HFFc6 (cell line): ENCODE data around the gene EMX2. TPM values are rescaled to one million over a fixed set of nuclear protein-coding genes. Genes with fewer than 3 reads are reported as not detected.

Source experiments
- DNase-seq: peaks from one replicate; pipeline ENCODE4 v3.0.0-alpha.2; 2018
- H3K27ac Mint-ChIP-seq: 2 replicates; pipeline ENCODE4 v1.8.0; 2020; ENCODE audit warnings: mild to moderate bottlenecking, mixed read lengths
- H3K27me3 Mint-ChIP-seq: 2 replicates; pipeline ENCODE4 v1.8.0; 2021; ENCODE audit warnings: mild to moderate bottlenecking, moderate library complexity, mixed read lengths; ENCODE audit not compliant: insufficient read depth
- H3K36me3 Mint-ChIP-seq: 2 replicates; pipeline ENCODE4 v1.8.0; 2021; ENCODE audit warnings: low read depth, mixed read lengths
- H3K4me1 Mint-ChIP-seq: 2 replicates; pipeline ENCODE4 v1.8.0; 2020; ENCODE audit warnings: low read depth, mixed read lengths
- H3K4me3 Mint-ChIP-seq: 2 replicates; pipeline ENCODE4 v1.8.0; 2020; ENCODE audit warnings: mild to moderate bottlenecking, moderate library complexity, mixed read lengths
- H3K9me3 Mint-ChIP-seq: 2 replicates; pipeline ENCODE4 v1.8.0; 2020; ENCODE audit warnings: mild to moderate bottlenecking, mixed read lengths
- total RNA-seq, 6 experiments: library from RNA; stranded (reverse); fragmentation: NEBNext Ultra II Directional; extraction: Animal tissue kit (Norgen Biotek cat#: 25700); gene quantifications; 2 replicates in 1 of 6; 3 replicates in 5 of 6; pipeline ENCODE4 v1.2.3, GENCODE V29; 2021
- TF ChIP-seq, protein P1 (sequence below): fragments of 200-600 bp; sonication (generic); IDR thresholded peaks from 2 replicates; pipeline ENCODE4 v1.5.0; 2021; ENCODE audit warnings: antibody characterized with exemption, mild to moderate bottlenecking

The EMX2 gene
- total RNA-seq, 6 experiments from 2014 or later = not detected

- no peak for DNase-seq
- no peaks in the 10 kb centered on the region for H3K36me3 Mint-ChIP-seq
- peaks cover 6% of the 10 kb centered on the region; the same call in 1 of the 2 replicates for H3K9me3 Mint-ChIP-seq
- H3K27ac Mint-ChIP-seq = no peak overlapping the region
- no peaks in the 10 kb centered on the region; the same call in none of the 2 replicates for H3K27me3 Mint-ChIP-seq
- H3K4me1 Mint-ChIP-seq = no peaks in the 10 kb centered on the region
- H3K4me3 Mint-ChIP-seq = no peak overlapping the region
- TF ChIP-seq, protein P1, sequence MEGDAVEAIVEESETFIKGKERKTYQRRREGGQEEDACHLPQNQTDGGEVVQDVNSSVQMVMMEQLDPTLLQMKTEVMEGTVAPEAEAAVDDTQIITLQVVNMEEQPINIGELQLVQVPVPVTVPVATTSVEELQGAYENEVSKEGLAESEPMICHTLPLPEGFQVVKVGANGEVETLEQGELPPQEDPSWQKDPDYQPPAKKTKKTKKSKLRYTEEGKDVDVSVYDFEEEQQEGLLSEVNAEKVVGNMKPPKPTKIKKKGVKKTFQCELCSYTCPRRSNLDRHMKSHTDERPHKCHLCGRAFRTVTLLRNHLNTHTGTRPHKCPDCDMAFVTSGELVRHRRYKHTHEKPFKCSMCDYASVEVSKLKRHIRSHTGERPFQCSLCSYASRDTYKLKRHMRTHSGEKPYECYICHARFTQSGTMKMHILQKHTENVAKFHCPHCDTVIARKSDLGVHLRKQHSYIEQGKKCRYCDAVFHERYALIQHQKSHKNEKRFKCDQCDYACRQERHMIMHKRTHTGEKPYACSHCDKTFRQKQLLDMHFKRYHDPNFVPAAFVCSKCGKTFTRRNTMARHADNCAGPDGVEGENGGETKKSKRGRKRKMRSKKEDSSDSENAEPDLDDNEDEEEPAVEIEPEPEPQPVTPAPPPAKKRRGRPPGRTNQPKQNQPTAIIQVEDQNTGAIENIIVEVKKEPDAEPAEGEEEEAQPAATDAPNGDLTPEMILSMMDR = no peak
Measured at GRCh38 chr10:117562220-117562619, 19.7 kb downstream of the EMX2 start.

DNA sequence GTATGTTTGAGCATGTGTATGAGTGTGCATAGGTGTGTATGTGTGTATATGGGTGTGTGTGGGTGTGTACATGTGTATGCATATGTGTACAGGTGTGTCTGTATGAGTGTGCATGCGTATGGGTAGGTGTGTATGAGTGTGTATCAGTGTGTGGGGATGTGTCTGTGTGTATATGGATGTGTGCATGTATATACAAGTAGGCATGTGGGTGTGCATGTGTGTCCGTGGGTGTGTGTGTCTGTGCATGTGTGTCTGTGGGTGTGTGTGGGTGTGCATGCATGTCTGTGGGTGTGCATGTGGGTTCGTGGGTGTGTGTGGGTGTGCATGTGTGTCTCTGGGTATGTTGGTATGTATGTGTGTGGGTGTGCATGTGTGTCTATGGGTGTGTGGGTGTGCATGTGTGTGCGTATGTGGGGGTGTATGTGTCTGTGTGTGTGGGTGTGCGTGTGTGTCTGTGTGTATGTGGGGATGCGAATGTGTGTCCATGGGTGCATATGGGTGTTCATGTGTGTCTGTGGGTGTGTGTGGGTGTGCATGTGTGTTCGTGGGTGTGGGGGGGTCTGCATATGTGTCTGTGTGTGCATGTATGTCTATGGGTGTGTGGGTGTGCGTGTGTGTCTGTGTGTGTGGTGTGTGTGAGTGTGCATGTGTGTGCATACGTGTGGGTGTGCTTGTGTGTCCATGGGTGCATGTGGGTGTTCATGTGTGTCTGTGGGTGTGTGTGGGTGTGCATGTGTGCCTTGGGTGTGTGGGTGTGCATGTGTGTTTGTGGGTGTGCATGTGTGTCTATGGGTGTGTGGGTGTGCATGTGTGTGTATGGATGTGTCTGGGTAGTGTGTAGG lies 20.6 kb downstream of the EMX2 start:
- TF ChIP-seq, protein P1 = no peak
- Mint-ChIP-seq H3K4me1 (no peaks in the 10 kb centered on the region), H3K4me3 (no peak overlapping the region), H3K27me3 (no peaks in the 10 kb centered on the region), H3K27ac (no peak overlapping the region), H3K9me3 (peaks cover 12% of the 10 kb centered on the region; the same call in 1 of the 2 replicates), H3K36me3 (no peaks in the 10 kb centered on the region)
- DNase-seq = no peak

GRCh38 chr10:117563780-117564179 lies 21.2 kb downstream of the EMX2 start:
- Mint-ChIP-seq H3K9me3 (peaks cover 16% of the 10 kb centered on the region; the same call in 1 of the 2 replicates), H3K27ac (no peak overlapping the region), H3K36me3 (no peaks in the 10 kb centered on the region), H3K4me3 (no peak overlapping the region), H3K4me1 (no peaks in the 10 kb centered on the region), H3K27me3 (peaks cover 2% of the 10 kb centered on the region; the same call in 1 of the 2 replicates)
- DNase-seq = no peak
- TF ChIP-seq, protein P1 = no peak

GRCh38 chr10:117565068-117565467 lies 22.5 kb downstream of the EMX2 start:
- peaks cover 2% of the 10 kb centered on the region; the same call in 1 of the 2 replicates for H3K27me3 Mint-ChIP-seq
- DNase-seq = no peak
- no peak overlapping the region for H3K4me3 Mint-ChIP-seq
- no peaks in the 10 kb centered on the region for H3K4me1 Mint-ChIP-seq
- no peaks in the 10 kb centered on the region for H3K36me3 Mint-ChIP-seq
- TF ChIP-seq, protein P1 = no peak
- peaks cover 26% of the 10 kb centered on the region for H3K9me3 Mint-ChIP-seq
- H3K27ac Mint-ChIP-seq = no peak overlapping the region

DNA sequence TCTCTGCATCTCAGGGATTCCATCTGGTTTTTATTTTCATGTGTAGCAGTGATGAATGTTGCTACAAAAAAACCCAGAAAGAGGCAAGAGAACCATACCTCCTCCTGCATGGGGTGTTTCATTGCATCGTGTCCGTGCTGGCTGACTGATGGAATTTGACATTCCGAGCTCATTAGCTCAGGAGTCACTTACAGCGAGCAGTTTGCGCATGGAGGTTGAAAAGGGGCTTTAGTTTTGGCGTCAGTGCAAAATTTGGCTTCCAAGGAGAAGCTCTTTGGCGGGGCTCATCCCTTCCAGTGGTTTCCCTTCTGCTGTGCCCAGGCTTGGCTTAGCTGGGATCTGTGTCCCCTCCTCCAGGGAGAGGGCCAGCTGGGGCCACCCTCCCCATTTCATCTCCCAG lies 25.8 kb downstream of the EMX2 start:
- TF ChIP-seq, protein P1 = no peak
- no peaks in the 10 kb centered on the region for H3K4me1 Mint-ChIP-seq
- no peak for DNase-seq
- H3K9me3 Mint-ChIP-seq = peaks cover 38% of the 10 kb centered on the region
- H3K4me3 Mint-ChIP-seq = no peak overlapping the region
- H3K27ac Mint-ChIP-seq = no peak overlapping the region
- no peaks in the 10 kb centered on the region for H3K36me3 Mint-ChIP-seq
- peaks cover 2% of the 10 kb centered on the region; the same call in 1 of the 2 replicates for H3K27me3 Mint-ChIP-seq
